GM19351 (cell line): ENCODE results near the gene CASTOR2.
"Not testable (repeated sequence)": the region's sequence is repeated elsewhere in the genome, so short reads cannot be mapped to it uniquely, and the experiment has no call there.

ENCODE experiments used
- ATAC-seq: cut with Tn5 transposase; IDR thresholded peaks from one replicate; pipeline ENCODE4 v1.9.1; 2021; ENCODE audit warnings: mild to moderate bottlenecking, moderate library complexity; ENCODE audit not compliant: unreplicated experiment

Gene CASTOR2

GRCh38 chr7:75049817-75050216 lies 85.3 kb downstream of the CASTOR2 start:
- no peak for ATAC-seq

- ATAC-seq = no peak
Measured at GRCh38 chr7:75050501-75050900, 86.0 kb downstream of the CASTOR2 start.

GRCh38 chr7:75054744-75055143 lies 90.2 kb downstream of the CASTOR2 start:
- no peak for ATAC-seq

- ATAC-seq = no peak
Measured at GRCh38 chr7:75055155-75055554, 90.7 kb downstream of the CASTOR2 start.

GRCh38 chr7:75055830-75056772 lies 91.6 kb downstream of the CASTOR2 start:
- ATAC-seq = no peak

- ATAC-seq = no peak
Measured at GRCh38 chr7:75058406-75058805, 93.9 kb downstream of the CASTOR2 start.

GRCh38 chr7:75064291-75064690 lies 99.8 kb downstream of the CASTOR2 start:
- ATAC-seq = no peak

- ATAC-seq = no peak
Measured at GRCh38 chr7:75064801-75065200, 100.3 kb downstream of the CASTOR2 start.

- ATAC-seq = no peak
Measured at GRCh38 chr7:75066521-75066920, 102.0 kb downstream of the CASTOR2 start.

GRCh38 chr7:75072981-75073283 lies 108.4 kb downstream of the CASTOR2 start:
- no peak for ATAC-seq

- ATAC-seq = not testable (repeated sequence)
Measured at GRCh38 chr7:75074262-75074641, 109.7 kb downstream of the CASTOR2 start.
